ENCODE data around the gene PLGRKT. TPM values are rescaled to one million over a fixed set of nuclear protein-coding genes. Genes with fewer than 3 reads are reported as not detected.

PLGRKT gene
- total RNA-seq, 2 donors from 2014 or later, result 55.9 to 56.2 TPM

- Histone ChIP-seq H3K27me3 (no peaks in the 10 kb centered on the region), H3K4me1 (no peaks in the 10 kb centered on the region), H3K9ac (ENCODE audit: low read depth in 2 of 2, low read length in 2 of 2) (no peak overlapping the region), H3K36me3 (no peaks in the 10 kb centered on the region), H3K27ac (no peak overlapping the region), H3K9me3 (no peaks in the 10 kb centered on the region), H3K4me3 (no peak overlapping the region)
- TF ChIP-seq, protein P1, sequence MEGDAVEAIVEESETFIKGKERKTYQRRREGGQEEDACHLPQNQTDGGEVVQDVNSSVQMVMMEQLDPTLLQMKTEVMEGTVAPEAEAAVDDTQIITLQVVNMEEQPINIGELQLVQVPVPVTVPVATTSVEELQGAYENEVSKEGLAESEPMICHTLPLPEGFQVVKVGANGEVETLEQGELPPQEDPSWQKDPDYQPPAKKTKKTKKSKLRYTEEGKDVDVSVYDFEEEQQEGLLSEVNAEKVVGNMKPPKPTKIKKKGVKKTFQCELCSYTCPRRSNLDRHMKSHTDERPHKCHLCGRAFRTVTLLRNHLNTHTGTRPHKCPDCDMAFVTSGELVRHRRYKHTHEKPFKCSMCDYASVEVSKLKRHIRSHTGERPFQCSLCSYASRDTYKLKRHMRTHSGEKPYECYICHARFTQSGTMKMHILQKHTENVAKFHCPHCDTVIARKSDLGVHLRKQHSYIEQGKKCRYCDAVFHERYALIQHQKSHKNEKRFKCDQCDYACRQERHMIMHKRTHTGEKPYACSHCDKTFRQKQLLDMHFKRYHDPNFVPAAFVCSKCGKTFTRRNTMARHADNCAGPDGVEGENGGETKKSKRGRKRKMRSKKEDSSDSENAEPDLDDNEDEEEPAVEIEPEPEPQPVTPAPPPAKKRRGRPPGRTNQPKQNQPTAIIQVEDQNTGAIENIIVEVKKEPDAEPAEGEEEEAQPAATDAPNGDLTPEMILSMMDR (IDR thresholded peaks at IDR 0.05), result no peak
- no peak for DNase-seq
- intact Hi-C loops (cut with DNase I), result no loop called here
These were observed 62.6 kb downstream of the PLGRKT start for GRCh38 chr9:5375091-5375490.

DNA sequence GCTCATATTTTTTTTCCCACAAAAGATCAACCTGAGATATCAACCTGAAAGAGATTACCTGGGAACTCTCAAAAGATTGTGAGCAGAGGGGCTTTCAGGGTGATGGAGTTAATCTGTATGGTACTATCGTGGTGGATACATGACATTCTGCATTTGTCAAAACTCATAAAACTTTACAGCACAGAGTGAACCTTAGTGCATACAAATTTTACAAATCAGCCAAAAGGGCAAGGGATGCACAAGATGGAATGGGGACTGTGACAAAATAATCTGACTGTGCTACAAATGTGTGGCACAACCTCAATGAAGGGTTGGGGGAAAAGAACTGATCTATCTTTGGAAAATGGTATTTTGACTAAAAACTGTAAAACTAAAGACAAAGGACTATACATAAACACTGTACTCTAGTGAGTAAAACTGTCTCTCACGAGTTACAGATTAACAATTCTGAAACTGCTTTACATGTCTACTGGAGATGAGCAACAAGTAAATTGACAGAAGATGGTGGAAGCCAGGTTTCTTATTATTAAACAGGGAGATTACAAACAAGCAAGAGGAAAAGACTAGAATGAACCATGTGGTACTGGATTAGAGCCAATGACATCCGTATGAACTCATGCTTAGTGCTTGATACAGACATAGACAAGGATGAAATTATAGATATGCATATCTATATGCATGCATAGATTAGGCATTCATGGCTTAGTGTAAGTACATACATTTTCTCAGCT lies 73.3 kb downstream of the PLGRKT start:
- Histone ChIP-seq H3K4me1 (peaks cover 5% of the 10 kb centered on the region), H3K9me3 (no peaks in the 10 kb centered on the region), H3K36me3 (no peaks in the 10 kb centered on the region), H3K4me3 (no peak overlapping the region), H3K27ac (no peak overlapping the region), H3K27me3 (no peaks in the 10 kb centered on the region), H3K9ac (ENCODE audit: low read depth in 2 of 2, low read length in 2 of 2) (no peak overlapping the region)
- intact Hi-C loops (cut with DNase I), result no loop called here
- no peak for DNase-seq
- TF ChIP-seq, protein P1 (IDR thresholded peaks at IDR 0.05), result no peak

DNA sequence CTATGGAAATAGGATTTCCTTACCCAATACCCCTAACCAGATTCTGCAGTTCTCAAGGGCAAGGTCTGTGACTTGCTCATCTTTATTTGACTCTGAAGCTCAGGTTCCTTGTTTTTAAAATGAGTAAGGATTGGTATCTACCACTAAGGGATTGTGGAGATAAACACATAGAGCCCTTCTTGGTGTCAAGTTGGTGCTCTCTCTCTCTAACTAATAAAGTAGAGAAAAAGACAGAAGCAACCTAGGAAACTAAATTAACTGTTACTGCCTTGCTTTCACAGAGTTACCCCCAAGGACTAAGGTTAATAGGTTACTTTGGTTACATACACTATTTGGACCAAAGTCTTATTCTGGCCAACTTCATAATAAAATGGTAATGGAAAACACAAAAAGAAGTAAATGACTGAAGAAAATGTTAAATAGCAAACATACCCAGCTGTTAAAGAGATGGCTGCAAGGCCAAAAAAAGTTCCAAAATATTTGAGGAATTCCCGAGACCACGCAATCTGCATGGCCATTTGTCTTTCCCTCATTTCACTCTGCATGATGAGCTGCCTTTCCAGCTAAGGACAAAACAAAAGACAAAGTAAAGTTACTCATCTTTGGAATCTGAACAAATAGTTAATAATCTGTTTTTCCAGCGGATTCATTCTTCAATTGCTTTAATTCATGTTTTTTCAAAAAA lies 76.3 kb downstream of the PLGRKT start:
- no peaks in the 10 kb centered on the region for H3K9me3 ChIP-seq
- H3K36me3 ChIP-seq, result no peaks in the 10 kb centered on the region
- no peak for DNase-seq
- H3K4me1 ChIP-seq, result peaks cover 5% of the 10 kb centered on the region
- H3K4me3 ChIP-seq, result no peak overlapping the region
- no peaks in the 10 kb centered on the region for H3K27me3 ChIP-seq
- TF ChIP-seq, protein P1 (IDR thresholded peaks at IDR 0.05), result no peak
- no peak overlapping the region for H3K9ac ChIP-seq (ENCODE audit: low read depth in 2 of 2, low read length in 2 of 2)
- no peak overlapping the region for H3K27ac ChIP-seq
- intact Hi-C loops (cut with DNase I), result no loop called here

- H3K4me1 ChIP-seq, result peaks cover 5% of the 10 kb centered on the region
- no peaks in the 10 kb centered on the region for H3K27me3 ChIP-seq
- intact Hi-C loops (cut with DNase I), result no loop called here
- H3K4me3 ChIP-seq, result no peak overlapping the region
- no peaks in the 10 kb centered on the region for H3K9me3 ChIP-seq
- H3K27ac ChIP-seq, result no peak overlapping the region
- no peak for DNase-seq
- no peaks in the 10 kb centered on the region for H3K36me3 ChIP-seq
- H3K9ac ChIP-seq (ENCODE audit: low read depth in 2 of 2, low read length in 2 of 2), result no peak overlapping the region
- TF ChIP-seq, protein P1 (IDR thresholded peaks at IDR 0.05), result no peak
These were observed 77.4 kb downstream of the PLGRKT start for GRCh38 chr9:5360341-5360740.

DNA sequence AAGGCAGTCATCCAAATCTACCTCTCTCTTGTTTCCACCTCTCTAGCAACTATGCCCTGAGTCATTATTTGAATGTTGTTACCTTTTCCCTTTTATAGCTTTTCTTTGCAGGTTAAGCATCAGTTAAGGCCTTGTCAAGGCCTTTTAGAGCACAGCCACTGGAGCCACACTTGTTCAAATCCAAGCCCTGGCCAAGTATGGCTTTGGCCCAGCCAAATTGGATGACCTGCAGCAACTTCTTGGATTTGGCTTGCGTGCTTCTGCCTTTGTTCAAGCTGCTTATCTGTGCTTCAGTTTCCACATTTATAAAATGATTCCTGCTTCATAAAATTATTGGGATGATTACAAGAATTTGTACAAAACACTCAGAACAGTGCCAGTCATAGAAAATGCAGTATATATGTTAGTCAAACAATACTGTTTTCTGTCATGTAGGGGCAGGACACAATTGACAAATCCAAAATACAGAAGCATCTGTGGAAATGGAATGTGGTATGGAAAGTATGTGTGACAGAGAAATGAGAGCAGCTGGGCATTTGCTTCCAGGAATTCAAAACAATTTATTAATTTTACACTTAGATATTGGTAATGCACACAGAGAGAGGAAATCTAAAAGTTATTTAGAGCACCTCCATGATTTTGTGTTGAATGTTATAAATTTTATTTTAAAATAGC lies 80.2 kb downstream of the PLGRKT start:
- H3K9ac ChIP-seq (ENCODE audit: low read depth in 2 of 2, low read length in 2 of 2), result no peak overlapping the region
- DNase-seq, result no peak
- H3K27ac ChIP-seq, result no peak overlapping the region
- H3K4me3 ChIP-seq, result no peak overlapping the region
- intact Hi-C loops (cut with DNase I), result no loop called here
- H3K4me1 ChIP-seq, result peaks cover 5% of the 10 kb centered on the region
- no peaks in the 10 kb centered on the region for H3K9me3 ChIP-seq
- H3K36me3 ChIP-seq, result no peaks in the 10 kb centered on the region
- TF ChIP-seq, protein P1 (IDR thresholded peaks at IDR 0.05), result no peak
- no peaks in the 10 kb centered on the region for H3K27me3 ChIP-seq

Data from colonic mucosa (tissue), 4 donors.